Epithelial cell of esophagus (primary cell): ENCODE measurements around the gene ASB1.
"Not testable (repeated sequence)": the region's sequence is repeated elsewhere in the genome, so short reads cannot be mapped to it uniquely, and the experiment has no call there.

Experiments used
- DNase-seq: peaks from one replicate; pipeline ENCODE4 v3.0.0; 2010; ENCODE audit warnings: low read depth
- H3K4me3 ChIP-seq: 2 replicates; pipeline ENCODE4 v1.5.1; 2011; ENCODE audit warnings: mild to moderate bottlenecking, low read length, control low read depth
- TF ChIP-seq, protein P1 (sequence below): IDR thresholded peaks from 2 replicates; pipeline ENCODE4 v1.5.1; 2011; ENCODE audit warnings: low read depth, mild to moderate bottlenecking, low read length, control low read depth, inconsistent platforms; ENCODE audit not compliant: insufficient read depth; ENCODE audit errors: missing control alignments

ASB1 gene

DNA sequence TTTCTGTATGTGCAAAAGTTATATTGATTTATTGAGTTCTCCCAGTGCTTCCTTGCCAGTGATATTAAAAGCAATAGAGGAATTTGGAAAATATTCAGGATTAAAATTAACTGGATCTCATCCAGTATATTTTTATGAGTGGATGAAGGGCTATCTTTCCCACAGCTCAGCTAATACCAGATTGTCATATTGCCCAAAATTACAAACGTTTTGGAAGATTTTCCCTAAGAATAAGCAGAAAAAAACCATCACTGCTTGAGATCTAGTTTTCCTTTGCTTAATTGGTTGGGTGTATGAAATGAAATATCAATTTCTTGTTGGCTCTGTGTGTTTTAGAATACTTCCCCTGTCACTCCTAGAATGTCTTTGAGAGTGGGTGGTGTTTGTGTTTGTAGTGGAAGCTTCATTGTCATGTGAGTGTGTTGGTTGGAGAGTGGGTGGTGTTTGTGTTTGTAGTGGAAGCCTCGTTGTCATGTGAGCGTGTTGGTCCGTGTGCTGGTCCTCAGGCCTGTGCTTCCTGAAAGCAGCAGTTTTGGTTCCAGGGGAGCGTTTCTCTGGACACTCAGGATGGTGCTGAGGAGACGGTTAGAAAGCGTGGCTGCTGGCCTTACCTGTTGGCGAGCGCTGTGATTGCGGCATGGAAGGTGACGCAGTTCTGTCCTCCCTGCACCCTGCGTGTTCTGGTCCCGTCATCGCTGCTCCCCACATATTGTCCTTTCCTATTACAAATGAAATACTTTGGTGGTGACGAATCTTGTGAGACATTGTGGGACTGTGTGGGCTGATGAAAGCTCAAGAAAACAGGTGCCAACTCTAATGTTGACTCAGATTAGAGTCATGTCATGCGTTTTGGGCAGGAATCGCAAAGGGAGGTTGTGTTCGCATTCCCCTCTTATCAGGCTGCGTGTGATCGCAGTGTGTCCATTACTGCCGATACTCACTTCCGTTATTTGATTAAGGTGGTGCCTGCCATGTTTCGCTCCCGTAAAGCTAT is 12.4 kb downstream of the ASB1 start:
- DNase-seq: peak; percentile 99
- peak overlapping the region; percentile 12 for H3K4me3 ChIP-seq
- TF ChIP-seq, protein P1, sequence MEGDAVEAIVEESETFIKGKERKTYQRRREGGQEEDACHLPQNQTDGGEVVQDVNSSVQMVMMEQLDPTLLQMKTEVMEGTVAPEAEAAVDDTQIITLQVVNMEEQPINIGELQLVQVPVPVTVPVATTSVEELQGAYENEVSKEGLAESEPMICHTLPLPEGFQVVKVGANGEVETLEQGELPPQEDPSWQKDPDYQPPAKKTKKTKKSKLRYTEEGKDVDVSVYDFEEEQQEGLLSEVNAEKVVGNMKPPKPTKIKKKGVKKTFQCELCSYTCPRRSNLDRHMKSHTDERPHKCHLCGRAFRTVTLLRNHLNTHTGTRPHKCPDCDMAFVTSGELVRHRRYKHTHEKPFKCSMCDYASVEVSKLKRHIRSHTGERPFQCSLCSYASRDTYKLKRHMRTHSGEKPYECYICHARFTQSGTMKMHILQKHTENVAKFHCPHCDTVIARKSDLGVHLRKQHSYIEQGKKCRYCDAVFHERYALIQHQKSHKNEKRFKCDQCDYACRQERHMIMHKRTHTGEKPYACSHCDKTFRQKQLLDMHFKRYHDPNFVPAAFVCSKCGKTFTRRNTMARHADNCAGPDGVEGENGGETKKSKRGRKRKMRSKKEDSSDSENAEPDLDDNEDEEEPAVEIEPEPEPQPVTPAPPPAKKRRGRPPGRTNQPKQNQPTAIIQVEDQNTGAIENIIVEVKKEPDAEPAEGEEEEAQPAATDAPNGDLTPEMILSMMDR: no peak

DNA sequence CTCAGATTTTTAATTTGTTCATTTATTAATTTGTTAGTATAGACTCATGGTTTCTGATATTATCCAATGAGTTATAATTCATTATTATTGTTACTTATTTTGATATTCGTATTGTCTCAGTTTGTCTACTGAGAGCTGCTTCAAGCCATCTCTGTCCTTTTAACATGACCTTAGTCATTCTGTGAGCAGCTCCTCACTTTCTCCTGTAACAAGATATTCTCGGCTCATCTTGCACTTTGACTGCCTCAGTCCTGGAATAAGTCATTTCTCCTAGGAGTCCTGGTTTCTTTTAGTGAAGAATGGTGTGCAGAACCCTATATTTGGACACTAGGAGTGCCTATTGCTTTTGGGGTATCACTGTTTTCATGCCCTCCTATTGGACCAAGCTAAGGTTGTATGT is 13.2 kb downstream of the ASB1 start:
- no peak overlapping the region for H3K4me3 ChIP-seq
- DNase-seq: peak; percentile 27
- TF ChIP-seq, protein P1: no peak

DNA sequence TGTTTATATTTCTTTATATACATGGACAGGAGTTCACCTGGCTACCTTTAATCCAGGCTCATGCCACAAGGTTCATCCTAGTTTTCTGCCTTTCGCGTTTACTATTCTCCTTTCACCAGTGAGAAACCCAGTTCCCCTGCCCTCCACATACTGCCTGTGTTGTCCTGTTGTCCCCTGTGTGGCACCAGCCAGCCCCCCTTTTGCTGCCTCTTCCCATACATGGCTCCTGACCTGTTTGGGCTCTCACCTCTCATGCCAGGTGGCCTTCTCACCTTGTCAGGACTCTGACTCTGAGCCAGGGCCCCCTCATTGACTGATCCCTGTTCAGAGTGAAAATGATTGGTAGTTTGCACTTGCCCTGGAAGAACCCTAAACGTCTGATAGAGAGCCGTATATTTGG is 13.6 kb downstream of the ASB1 start:
- TF ChIP-seq, protein P1: no peak
- no peak overlapping the region for H3K4me3 ChIP-seq
- no peak for DNase-seq

DNA sequence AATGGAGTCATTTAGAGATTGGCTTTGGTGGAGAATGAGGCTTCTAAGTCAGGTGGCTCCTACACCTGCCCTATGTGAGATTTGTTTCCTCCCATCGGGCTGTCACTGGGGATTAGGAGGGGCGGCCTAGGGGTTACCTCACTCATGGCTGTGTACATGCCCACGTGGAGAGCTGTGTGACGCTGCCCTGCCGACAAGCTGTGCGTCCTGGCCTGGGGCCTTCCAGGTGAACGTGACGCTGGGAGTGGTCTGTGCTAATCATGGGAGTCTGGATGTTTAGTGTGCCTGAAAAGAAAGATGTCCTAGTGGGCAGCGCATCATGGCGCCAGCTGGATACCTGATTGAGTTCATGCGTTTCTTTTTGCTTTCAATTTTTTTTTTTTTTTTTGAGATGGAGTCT is 14.0 kb downstream of the ASB1 start:
- TF ChIP-seq, protein P1: no peak
- no peak overlapping the region for H3K4me3 ChIP-seq
- no peak for DNase-seq

DNA sequence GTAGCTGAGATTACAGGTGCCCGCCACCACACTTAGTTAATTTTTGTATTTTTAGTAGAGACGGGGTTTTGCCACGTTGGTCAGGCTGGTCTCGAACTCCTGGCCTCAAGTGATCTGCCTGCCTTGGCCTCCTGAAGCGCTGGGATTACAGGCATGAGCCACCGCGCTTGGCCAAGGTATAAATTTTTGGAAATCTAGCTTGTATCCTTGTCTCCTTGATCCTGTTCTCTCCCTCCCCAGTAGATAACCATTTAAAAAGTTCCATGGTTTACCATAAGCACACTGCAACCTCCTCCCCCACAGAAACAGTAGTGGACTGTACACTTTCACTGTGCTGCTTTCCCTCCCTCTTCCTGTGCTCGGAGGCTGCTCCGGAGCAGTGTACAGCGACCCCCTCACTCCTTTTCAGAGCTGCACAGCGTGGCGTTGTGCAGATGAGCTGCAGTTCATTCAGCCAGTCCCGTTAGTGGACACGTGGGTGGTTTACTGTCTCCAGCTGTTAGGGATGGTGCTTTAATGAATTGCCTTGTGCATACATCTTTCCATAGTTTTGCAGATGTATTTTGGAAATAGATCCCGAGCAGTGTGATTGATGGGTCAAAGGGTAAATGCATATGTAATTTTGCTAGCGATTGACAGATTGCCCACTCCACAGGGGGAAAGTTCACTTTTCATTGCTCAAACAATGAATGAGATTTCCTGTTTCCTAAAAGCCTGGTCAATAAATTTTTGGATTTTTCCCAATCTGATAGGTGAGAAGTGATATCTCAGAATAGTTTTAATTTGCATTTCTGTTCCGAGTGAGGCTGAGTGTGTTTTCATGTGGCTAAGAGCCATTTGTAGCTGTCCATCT is 14.8 kb downstream of the ASB1 start:
- H3K4me3 ChIP-seq: no peak overlapping the region
- TF ChIP-seq, protein P1: no peak
- no peak for DNase-seq

DNA sequence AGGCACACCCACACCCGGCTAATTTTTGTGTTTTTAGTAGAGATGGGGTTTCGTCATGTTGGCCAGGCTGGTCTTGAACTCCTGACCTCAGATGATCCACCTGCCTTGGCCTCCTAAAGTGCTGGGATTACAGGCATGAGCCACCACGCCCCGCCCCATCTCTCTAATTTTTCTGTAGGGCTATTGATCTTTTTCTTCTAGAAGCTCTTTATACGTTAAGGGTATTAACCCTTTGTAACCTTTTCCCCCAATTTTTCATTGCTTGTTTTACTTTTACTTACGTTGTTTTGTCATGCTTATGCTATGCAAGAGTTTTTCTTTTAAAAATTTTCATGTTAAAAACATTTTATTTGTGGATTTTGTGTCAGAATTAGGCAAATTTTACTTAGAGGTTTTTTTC is 15.5 kb downstream of the ASB1 start:
- DNase-seq, H3K4me3 ChIP-seq: not testable (repeated sequence)

DNA sequence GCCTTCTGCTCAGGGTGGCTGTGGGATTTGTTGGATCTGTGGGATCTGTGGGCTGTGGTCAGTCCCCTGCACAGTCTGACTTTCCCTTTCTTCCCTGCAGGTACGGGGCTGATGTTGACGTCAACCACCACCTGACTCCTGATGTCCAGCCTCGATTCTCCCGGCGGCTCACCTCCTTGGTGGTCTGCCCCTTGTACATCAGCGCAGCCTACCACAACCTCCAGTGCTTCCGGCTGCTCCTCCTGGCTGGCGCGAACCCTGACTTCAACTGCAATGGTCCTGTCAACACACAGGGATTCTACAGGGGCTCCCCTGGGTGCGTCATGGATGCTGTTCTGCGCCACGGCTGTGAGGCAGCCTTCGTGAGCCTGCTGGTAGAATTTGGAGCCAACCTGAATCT is 17.5 kb downstream of the ASB1 start:
- no peak overlapping the region for H3K4me3 ChIP-seq
- TF ChIP-seq, protein P1: no peak
- no peak for DNase-seq
